HG03025 (cell line): Measurements from ENCODE around the gene TMEM151B.

Experiments used
- ATAC-seq: cut with Tn5 transposase; IDR thresholded peaks from one replicate; pipeline ENCODE4 v1.9.1; 2021; ENCODE audit warnings: mild to moderate bottlenecking, moderate library complexity; ENCODE audit not compliant: unreplicated experiment, low FRiP score

TMEM151B gene

GRCh38 chr6:44276667-44277640 lies 6.7 kb downstream of the TMEM151B start:
- ATAC-seq = no peak

DNA sequence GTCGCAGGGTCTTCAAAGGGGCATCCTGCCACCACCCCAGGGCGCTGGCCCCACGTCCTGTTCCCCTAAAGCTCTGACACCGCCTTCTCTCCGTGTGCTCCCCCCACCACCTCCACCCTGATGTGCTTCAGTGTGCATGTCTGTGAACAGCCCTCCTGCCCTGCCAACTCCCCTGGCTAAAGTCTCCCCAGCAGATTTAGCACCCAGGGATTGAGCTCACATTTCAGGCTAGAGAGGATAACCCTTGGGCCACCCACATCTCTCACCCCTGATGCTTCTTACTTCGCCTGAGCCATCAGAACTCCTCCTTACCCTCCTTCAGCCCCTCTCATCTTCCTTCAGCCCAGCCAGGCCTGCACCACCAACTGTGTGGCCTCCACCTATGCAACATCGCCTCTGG lies 7.5 kb downstream of the TMEM151B start:
- ATAC-seq = no peak

GRCh38 chr6:44278315-44278714 lies 8.1 kb downstream of the TMEM151B start:
- ATAC-seq = no peak

- ATAC-seq = no peak
Measured at GRCh38 chr6:44278774-44279697, 8.8 kb downstream of the TMEM151B start.

DNA sequence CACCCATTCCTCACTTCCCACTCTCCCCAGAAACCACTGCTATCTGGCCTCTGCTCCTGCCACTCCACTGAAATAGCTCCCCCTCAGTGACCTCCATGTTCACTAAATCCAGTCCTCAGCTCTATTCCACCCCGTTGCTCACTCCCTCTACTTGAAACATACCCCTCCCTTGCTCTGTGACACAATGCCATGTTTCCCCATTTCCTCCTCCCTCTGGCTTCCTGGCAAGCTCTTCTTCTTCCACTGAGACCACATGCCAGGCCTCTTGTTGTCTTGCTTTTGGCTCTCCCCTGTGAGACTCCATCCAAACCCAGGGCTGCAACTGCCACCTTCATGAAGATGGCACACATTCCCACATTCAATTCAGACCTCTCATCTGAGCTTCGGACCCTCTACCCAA lies 13.9 kb downstream of the TMEM151B start:
- ATAC-seq = no peak

DNA sequence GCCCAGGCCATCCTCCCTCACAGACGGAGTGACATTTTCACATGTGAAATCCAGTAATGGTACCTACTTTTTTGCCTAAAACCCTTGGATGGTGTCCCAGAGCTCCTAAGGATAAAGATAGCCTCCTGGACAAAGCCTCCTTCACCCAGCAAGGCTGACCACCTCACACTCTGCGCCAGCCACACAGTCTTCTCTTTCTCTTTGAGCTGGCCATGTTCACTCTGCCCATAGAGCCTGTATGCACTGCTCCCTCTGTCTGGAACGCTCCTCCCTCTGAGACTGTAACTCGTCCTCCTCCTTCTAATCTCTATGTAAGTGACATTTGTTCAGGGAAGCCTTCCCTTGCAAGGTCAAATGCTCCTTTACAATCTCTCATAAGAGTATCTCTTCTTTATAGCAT lies 14.6 kb downstream of the TMEM151B start:
- ATAC-seq = no peak

DNA sequence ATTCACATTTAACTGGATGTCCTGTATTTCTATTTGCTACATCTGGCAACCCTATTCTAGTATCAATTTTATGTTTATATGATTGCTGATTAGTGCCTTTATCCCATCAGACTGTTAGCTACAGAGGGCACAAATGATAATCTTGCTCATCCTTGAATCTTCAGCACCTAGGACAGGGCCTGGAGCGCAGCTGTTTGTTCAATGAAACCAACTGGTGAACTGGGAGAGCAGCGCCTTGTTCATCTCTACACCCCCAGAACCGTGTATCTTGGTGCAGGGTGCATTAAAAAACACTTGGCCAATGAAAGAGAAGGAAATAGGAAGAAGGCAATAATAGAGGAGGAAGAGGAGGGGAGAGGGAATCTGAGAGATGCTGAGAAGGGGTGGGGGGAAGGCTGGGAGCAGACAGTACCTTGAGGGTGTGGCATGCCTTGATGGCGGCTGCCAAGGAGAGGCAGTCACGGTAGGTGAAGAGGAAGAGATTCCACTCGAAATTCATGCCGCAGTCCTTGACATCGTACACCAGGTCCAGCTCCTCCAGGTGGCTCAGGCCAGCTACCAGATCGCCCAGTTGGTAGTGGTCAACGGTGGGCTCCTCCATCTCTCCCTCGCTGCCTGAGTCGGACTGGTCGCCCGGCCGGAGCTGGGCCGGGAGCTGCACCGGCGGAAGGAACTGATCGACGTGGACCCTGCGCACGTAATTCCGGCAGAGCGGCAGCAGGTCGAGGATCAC lies 15.5 kb downstream of the TMEM151B start:
- ATAC-seq = no peak

DNA sequence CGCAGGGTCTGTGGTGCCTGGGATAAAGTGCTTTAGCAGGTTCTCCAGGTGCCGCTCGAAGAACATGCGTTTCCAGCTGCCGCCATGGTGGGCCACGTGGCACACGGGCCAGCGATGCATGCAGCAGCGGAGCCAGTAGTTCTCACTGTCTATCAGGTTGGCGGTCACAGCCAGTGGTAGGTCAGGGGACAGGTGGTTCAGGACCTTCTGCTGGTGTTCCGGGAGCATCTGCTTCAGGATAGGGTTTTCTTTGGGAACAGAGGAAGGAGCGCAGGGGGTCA lies 16.0 kb downstream of the TMEM151B start:
- ATAC-seq = no peak

DNA sequence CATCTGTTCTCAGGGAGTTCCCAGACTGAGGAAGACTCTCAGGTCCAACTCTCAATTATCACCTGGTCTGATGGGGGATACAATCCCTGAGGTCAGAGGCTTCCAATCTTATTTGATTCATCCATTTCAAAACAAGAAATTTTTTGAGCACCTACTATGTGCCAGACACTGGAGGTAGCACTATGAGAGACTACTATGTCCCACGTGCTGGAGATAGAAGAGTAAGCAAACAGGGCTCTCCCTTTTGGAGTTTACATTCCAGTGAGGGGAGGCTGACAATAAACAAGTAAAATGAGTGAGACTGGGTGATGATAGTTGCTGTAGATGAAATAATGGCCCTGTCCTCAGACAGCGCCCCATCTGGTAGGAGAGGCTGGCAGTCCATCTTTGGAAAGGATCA lies 16.5 kb downstream of the TMEM151B start:
- no peak for ATAC-seq

- no peak for ATAC-seq
Measured at GRCh38 chr6:44289726-44290260, 19.5 kb downstream of the TMEM151B start.

- no peak for ATAC-seq
Measured at GRCh38 chr6:44291841-44292240, 21.6 kb downstream of the TMEM151B start.

GRCh38 chr6:44292661-44293365 lies 22.6 kb downstream of the TMEM151B start:
- no peak for ATAC-seq

DNA sequence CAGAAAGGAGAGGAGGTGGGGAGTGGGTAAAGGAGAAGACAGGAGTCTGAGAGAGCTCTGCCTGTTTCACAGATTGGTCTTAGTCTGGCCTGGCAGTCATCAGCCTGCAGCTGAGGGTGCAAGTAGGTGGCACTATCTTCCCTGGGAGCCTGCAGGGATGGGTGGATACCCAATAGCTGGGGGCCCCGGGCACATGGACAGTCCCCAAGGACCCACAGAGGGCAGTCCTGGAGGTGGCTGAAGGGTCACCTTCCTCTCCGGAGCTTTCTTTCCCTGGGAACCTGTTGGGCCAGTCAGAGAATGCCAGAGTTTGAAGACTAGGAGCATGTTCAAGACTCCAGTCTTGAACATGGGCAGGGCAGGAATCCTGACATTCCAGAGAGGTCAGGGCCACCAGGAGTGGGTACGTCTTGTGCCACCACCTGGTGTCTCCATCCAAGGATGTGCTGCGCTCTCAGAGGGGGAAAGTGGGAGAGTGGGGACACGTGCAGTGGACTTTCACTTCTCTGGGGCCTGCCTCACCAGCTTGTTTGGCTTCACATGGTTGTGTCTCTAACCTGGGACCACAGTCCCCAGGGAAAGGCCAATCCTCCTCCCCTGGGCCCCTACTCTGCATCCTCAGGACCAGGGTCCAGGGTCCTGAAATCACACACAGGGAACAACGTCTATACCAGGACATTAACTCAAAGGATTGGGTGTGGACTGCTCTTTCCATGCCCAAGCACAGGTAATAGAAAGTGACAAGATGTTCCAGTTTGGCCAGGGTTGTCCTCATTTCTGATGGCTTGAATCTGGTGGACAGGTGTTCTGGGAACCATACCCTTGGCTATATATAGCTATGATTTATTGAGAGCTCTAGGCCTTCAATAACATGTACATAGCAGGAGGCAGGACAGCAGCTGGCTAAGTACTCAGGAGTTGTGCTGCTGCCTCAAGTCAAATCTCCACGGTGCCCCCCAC lies 24.9 kb downstream of the TMEM151B start:
- ATAC-seq = no peak

DNA sequence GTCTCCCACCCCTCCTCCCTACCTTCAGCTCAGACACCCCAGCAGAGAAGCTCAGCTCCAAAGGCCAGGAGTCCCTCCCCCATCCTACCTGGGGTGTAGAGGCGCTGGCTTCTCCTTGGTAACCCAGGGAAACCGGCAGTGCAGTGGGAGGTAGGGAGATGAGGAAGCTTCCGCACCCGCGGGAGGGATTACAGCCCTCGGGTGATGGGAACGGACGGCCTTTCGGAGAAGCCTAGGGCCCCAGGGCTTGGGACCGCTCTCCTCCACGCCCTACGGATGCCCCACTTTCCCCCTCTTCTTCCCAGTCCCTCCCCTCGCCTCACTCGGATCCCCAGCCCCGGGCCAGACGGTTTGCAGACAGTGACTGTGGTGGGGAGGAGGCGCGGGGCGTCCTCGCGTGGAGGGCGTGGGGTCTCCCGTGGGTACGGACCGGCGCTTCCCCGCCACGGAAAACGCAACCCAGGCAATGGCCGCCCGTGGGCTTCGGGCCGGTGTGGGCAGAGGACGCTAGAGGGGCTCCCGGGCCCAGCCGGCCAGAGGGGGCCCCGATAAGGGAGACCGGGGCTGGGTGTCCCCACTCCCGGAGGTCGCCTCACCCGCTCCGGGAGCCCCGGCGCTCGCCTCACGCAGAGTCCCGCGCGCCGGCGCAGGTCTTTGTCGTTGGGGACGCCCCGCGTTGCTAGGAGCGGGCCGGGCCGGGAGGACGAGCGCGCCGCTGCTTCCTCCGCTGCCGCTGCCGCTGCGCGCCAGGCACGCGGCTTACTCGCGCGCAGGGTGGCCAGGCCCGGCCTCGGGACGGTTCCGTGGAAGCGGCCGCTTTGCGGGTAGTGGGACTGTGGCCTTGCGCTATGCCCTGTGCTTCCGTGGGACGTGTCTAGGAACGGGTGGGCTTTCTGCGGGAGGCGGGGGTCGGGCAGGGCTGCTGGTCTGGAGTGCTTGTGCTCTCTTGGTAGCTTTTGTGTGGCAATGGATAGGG lies 27.1 kb downstream of the TMEM151B start:
- ATAC-seq = no peak

DNA sequence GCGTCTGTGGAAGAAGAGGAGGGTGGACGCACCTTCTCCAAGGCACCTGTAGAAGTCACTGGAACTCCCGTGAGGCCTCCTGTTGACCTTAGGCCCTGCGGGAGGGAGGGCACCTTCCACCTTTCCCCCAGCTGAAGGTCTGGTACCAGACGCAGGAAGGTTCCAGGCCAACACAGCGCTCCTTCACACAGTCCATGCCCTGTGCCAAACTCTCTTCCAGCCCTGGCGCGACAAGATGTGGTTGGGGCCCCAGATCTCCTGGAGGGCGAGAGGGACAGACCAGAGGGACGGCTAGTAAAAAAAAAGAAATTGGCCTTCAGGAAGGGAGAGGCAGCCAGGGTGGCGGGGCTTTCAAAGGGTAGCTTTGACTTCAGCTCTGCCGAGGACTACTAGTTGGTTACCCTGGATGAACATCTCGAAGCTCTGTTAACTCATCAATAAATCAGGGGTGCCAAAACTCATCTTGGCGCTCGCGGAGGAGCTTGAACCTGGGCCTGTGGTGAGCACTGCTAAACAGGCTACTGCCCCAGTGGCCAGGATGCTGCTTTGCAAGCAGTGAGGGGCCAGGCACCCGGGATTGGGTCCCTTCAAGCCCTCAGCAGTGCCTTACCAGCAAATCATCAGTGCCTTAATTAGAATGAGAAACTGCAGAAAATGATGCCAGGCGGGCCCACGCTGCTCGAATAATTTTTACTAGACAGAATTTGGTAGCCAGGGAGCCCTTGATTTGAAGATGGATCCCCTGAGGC lies 28.0 kb downstream of the TMEM151B start:
- ATAC-seq = no peak

DNA sequence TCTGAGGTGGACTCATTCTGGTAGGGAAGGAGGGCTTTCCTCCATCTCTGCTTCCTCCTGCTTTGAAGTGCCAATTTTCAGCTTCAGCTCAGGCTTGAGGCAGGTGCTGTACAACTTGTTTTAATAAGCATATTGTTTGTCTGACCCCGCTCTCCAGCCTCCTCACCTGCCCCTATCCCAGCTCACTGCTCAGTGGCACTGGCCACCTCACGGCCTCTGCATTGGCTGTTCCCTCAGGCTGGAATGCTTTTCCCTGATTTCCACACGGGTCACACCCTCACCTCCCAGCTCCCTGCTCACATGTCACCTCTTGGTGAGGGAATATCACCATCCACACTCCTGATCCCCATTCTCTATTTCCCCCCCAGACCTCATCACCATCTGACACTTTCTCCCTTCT lies 28.6 kb downstream of the TMEM151B start:
- no peak for ATAC-seq

DNA sequence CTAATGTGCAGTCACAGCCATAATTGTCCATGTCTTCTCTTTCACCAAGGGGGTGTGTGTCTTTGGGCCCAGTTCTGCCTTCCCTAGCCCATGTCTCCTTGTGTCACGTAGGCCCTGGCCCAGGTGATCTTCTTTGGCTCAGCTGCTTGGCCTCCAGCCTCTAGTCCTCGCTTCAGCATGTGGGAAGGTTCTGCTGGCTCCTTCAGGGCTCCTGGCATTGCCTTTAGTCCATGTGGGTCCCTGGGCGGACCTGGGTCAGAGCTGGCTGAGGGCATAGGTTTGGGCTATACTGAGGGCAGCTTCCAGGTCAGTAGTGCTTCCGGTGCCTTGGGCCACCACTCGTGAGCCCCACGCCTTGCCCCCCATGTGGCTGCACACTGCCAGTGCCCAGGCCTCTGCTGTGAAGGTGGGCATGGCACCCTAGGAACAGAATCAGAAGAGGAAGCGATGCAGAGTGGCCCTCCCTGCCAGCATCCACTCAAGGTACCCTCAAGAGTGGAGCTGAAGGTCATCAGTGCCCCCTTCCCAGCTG lies 30.1 kb downstream of the TMEM151B start:
- ATAC-seq = no peak
